Measurements from ENCODE around the gene BBS2. TPM values are rescaled to one million over a fixed set of nuclear protein-coding genes. Genes with fewer than 3 reads are reported as not detected.

BBS2 gene
- total and polyA plus RNA-seq, 2 of the 13 experiments (the other 11 are each of a cell fraction or from before 2014, with no cell fraction given), result 59.7 to 68.3 TPM

DNA sequence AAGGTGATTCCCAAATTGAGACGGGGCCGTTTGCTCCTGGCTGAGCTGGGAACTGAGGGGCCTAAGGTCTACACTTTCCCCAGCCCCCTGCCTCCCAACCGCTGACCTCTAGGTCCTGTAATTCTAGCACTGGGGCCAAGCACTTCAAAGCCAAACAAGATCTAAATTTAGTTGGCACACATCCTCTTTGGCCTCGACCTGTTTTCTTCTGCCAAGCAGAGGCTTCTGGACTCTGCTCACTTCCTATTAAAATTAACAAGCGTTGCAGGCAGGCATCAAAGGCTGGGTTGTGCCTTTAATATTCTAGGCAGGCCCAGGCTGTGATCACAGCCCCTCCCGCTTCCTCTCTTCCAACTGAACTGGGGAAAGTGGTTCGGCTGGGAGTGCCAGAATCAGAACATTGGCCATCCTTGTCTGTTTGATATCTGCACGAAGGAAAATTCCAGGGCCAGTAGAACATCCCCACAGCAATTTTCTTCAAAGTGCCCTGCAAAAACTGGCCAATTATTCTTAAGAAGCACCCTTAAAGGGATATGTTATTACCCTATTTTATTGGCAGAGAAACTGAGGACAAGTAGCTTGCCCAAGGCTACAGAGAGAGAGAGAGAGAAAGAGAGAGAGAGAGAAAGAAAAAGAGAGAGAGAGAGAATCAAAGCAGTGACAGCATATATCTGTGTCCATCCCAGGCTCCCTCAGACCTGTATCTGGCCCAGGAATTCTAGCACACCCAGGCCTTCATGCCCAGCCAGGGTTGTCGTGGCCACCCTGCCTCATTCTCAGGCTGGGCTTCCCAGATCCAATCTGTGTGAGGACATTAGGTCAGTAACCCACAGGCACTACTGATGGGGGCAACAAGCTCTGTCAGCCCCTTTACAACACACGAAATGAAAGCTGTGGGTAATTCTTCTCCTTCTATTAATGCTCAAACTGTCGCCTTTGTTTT, 32.2 kb upstream of the BBS2 start (continued):
- TF ChIP-seq, protein P1, sequence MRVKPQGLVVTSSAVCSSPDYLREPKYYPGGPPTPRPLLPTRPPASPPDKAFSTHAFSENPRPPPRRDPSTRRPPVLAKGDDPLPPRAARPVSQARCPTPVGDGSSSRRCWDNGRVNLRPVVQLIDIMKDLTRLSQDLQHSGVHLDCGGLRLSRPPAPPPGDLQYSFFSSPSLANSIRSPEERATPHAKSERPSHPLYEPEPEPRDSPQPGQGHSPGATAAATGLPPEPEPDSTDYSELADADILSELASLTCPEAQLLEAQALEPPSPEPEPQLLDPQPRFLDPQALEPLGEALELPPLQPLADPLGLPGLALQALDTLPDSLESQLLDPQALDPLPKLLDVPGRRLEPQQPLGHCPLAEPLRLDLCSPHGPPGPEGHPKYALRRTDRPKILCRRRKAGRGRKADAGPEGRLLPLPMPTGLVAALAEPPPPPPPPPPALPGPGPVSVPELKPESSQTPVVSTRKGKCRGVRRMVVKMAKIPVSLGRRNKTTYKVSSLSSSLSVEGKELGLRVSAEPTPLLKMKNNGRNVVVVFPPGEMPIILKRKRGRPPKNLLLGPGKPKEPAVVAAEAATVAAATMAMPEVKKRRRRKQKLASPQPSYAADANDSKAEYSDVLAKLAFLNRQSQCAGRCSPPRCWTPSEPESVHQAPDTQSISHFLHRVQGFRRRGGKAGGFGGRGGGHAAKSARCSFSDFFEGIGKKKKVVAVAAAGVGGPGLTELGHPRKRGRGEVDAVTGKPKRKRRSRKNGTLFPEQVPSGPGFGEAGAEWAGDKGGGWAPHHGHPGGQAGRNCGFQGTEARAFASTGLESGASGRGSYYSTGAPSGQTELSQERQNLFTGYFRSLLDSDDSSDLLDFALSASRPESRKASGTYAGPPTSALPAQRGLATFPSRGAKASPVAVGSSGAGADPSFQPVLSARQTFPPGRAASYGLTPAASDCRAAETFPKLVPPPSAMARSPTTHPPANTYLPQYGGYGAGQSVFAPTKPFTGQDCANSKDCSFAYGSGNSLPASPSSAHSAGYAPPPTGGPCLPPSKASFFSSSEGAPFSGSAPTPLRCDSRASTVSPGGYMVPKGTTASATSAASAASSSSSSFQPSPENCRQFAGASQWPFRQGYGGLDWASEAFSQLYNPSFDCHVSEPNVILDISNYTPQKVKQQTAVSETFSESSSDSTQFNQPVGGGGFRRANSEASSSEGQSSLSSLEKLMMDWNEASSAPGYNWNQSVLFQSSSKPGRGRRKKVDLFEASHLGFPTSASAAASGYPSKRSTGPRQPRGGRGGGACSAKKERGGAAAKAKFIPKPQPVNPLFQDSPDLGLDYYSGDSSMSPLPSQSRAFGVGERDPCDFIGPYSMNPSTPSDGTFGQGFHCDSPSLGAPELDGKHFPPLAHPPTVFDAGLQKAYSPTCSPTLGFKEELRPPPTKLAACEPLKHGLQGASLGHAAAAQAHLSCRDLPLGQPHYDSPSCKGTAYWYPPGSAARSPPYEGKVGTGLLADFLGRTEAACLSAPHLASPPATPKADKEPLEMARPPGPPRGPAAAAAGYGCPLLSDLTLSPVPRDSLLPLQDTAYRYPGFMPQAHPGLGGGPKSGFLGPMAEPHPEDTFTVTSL (CRISPR knock-in tag; IDR thresholded peaks at IDR 0.05; ENCODE audit: borderline replicate concordance), result peak; percentile 87; the same call in 1 of the 2 replicates
- no peak for TF ChIP-seq ZNF33A (CRISPR knock-in tag; IDR thresholded peaks at IDR 0.05; ENCODE audit: borderline replicate concordance)
- no peak for TF ChIP-seq RFXANK (CRISPR knock-in tag; IDR thresholded peaks at IDR 0.05)
- TF ChIP-seq ZNF235 (CRISPR knock-in tag; IDR thresholded peaks at IDR 0.05; ENCODE audit: borderline replicate concordance), result no peak
- no peak for TF ChIP-seq CAMTA2 (CRISPR knock-in tag; IDR thresholded peaks at IDR 0.05; ENCODE audit: borderline replicate concordance)
- TF ChIP-seq, protein P2, sequence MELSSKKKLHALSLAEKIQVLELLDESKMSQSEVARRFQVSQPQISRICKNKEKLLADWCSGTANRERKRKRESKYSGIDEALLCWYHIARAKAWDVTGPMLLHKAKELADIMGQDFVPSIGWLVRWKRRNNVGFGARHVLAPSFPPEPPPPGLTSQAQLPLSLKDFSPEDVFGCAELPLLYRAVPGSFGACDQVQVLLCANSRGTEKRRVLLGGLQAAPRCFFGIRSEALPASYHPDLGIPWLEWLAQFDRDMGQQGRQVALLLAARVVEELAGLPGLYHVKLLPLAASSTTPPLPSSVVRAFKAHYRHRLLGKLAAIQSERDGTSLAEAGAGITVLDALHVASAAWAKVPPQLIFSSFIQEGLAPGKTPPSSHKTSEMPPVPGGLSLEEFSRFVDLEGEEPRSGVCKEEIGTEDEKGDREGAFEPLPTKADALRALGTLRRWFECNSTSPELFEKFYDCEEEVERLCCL (CRISPR knock-in tag; IDR thresholded peaks at IDR 0.05; ENCODE audit: borderline replicate concordance), result no peak
- TF ChIP-seq KAT8 (CRISPR knock-in tag; IDR thresholded peaks at IDR 0.05), result 0 out of 2 replicates have a peak, but pooled peaks have one; percentile 40
- TF ChIP-seq ZNF773 (CRISPR knock-in tag; IDR thresholded peaks at IDR 0.05; ENCODE audit: borderline replicate concordance), result no peak
- no peak for TF ChIP-seq ZNF564 (CRISPR knock-in tag; IDR thresholded peaks at IDR 0.05)
- TF ChIP-seq ZFY (CRISPR knock-in tag; IDR thresholded peaks at IDR 0.05), result peak; percentile 28; the same call in 1 of the 2 replicates
- TF ChIP-seq PAF1 (CRISPR knock-in tag; IDR thresholded peaks at IDR 0.05), result no peak
- no peak for TF ChIP-seq ZNF720 (CRISPR knock-in tag; IDR thresholded peaks at IDR 0.05)
- peak; percentile 82; the same call in 1 of the 2 replicates for TF ChIP-seq TARDBP (CRISPR knock-in tag; IDR thresholded peaks at IDR 0.05)
- peak; percentile 57; the same call in 1 of the 2 replicates for TF ChIP-seq KDM3A (CRISPR knock-in tag; IDR thresholded peaks at IDR 0.05; ENCODE audit: low read depth)
- no peak for TF ChIP-seq SRY (CRISPR knock-in tag; IDR thresholded peaks at IDR 0.05)
- TF ChIP-seq ZBTB21 (CRISPR knock-in tag; IDR thresholded peaks at IDR 0.05), result no peak
- no peak for TF ChIP-seq ZSCAN9 (CRISPR knock-in tag; IDR thresholded peaks at IDR 0.05; ENCODE audit: borderline replicate concordance)
- peak; percentile 94 for TF ChIP-seq RXRB (CRISPR knock-in tag; IDR thresholded peaks at IDR 0.05; ENCODE audit: borderline replicate concordance)
- TF ChIP-seq PHB2 (IDR thresholded peaks at IDR 0.05; ENCODE audit: partially characterized antibody), result no peak
- TF ChIP-seq, protein P3, sequence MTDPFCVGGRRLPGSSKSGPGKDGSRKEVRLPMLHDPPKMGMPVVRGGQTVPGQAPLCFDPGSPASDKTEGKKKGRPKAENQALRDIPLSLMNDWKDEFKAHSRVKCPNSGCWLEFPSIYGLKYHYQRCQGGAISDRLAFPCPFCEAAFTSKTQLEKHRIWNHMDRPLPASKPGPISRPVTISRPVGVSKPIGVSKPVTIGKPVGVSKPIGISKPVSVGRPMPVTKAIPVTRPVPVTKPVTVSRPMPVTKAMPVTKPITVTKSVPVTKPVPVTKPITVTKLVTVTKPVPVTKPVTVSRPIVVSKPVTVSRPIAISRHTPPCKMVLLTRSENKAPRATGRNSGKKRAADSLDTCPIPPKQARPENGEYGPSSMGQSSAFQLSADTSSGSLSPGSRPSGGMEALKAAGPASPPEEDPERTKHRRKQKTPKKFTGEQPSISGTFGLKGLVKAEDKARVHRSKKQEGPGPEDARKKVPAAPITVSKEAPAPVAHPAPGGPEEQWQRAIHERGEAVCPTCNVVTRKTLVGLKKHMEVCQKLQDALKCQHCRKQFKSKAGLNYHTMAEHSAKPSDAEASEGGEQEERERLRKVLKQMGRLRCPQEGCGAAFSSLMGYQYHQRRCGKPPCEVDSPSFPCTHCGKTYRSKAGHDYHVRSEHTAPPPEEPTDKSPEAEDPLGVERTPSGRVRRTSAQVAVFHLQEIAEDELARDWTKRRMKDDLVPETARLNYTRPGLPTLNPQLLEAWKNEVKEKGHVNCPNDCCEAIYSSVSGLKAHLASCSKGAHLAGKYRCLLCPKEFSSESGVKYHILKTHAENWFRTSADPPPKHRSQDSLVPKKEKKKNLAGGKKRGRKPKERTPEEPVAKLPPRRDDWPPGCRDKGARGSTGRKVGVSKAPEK (CRISPR knock-in tag; IDR thresholded peaks at IDR 0.05; ENCODE audit: borderline replicate concordance), result no peak

All from HepG2 (cell line).